Urinary bladder (tissue), 4 donors: ENCODE results near the gene WSB1. TPM values are rescaled to one million over a fixed set of nuclear protein-coding genes. Genes with fewer than 3 reads are reported as not detected.
"Not testable (repeated sequence)": the region's sequence is repeated elsewhere in the genome, so short reads cannot be mapped to it uniquely, and the experiment has no call there.

Experiments used
- DNase-seq: peaks from one replicate; pipeline ENCODE4 v3.0.0-alpha.2; 2015; ENCODE audit errors: extremely low spot score
- H3K27ac ChIP-seq: one replicate; pipeline ENCODE4 v1.5.1; 2013; ENCODE audit warnings: low read depth, mild to moderate bottlenecking, moderate library complexity
- H3K36me3 ChIP-seq: one replicate; pipeline ENCODE4 v1.6.1; 2013; ENCODE audit warnings: mild to moderate bottlenecking, moderate library complexity; ENCODE audit not compliant: insufficient read depth
- H3K4me1 ChIP-seq: one replicate; pipeline ENCODE4 v1.6.1; 2013; ENCODE audit warnings: mild to moderate bottlenecking, moderate library complexity; ENCODE audit not compliant: insufficient read depth
- H3K4me3 ChIP-seq: one replicate; pipeline ENCODE4 v1.5.1; 2013; ENCODE audit warnings: low read depth, low read length
- WGBS: extraction: QIAGEN DNeasy Blood & Tissue Kit; methylation state at CpG from one replicate; pipeline ENCODE4 v1.1.7; 2013; 5-methylcytosine and 5-hydroxymethylcytosine counted together
- polyA plus RNA-seq: library from polyadenylated mRNA; stranded (reverse); fragments of 200-250 nt; gene quantifications from one replicate; pipeline ENCODE4 v1.2.3, GENCODE V29; 2013
- total RNA-seq: library from RNA; depleted of rRNA; stranded (reverse); fragments of >200 nt; gene quantifications from one replicate; pipeline ENCODE4 v1.2.3, GENCODE V29; 2014
- donor health status: healthy with polysubstance abuse.
- donor health status: healthy.

WSB1 gene, protein sequence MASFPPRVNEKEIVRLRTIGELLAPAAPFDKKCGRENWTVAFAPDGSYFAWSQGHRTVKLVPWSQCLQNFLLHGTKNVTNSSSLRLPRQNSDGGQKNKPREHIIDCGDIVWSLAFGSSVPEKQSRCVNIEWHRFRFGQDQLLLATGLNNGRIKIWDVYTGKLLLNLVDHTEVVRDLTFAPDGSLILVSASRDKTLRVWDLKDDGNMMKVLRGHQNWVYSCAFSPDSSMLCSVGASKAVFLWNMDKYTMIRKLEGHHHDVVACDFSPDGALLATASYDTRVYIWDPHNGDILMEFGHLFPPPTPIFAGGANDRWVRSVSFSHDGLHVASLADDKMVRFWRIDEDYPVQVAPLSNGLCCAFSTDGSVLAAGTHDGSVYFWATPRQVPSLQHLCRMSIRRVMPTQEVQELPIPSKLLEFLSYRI
- total RNA-seq = 400 TPM
- polyA plus RNA-seq = 118 TPM

DNA sequence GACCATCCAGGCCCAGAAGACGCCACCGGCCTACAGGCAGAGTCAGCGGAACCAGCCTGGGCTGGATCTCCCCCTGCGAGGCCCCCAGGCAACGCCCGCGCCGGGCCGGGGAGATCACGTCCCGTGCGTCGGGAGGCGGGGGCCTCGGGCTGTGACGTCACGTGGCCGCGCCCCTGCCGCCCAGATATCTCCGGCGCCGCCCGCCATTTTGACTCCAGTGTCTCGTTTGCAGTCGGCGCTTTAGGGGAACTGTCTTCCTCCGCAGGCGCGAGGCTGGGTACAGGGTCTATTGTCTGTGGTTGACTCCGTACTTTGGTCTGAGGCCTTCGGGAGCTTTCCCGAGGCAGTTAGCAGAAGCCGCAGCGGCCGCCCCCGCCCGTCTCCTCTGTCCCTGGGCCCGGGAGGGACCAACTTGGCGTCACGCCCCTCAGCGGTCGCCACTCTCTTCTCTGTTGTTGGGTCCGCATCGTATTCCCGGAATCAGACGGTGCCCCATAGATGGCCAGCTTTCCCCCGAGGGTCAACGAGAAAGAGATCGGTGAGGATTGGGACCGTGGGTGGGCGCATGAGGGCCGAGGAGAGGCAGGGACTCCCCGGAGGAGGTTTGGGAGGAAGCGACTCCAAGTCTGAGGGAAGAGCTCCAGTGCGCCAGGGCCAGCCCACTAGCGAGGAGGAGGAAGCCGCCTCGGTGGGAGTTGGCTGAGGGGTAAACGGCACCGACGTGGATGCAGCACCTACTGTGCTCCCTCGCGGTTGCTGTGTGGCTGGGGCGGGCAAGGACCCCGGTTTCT lies at the start of gene WSB1:
WSB1 (plus strand) TSS at position 217 of the 791 bp plus-strand sequence; CDS start at position 499, 282 bp downstream.
- H3K4me1 ChIP-seq = no peaks in the 10 kb centered on the region
- H3K36me3 ChIP-seq = no peaks in the 10 kb centered on the region
- peak within 1 kb of the TSS; percentile 100 for H3K27ac ChIP-seq
- under 1% methylated on average over 66 of the region's 66 CpGs for WGBS
- peak within 1 kb of the TSS; percentile 78 for H3K4me3 ChIP-seq
- DNase-seq = peak; percentile 75

DNA sequence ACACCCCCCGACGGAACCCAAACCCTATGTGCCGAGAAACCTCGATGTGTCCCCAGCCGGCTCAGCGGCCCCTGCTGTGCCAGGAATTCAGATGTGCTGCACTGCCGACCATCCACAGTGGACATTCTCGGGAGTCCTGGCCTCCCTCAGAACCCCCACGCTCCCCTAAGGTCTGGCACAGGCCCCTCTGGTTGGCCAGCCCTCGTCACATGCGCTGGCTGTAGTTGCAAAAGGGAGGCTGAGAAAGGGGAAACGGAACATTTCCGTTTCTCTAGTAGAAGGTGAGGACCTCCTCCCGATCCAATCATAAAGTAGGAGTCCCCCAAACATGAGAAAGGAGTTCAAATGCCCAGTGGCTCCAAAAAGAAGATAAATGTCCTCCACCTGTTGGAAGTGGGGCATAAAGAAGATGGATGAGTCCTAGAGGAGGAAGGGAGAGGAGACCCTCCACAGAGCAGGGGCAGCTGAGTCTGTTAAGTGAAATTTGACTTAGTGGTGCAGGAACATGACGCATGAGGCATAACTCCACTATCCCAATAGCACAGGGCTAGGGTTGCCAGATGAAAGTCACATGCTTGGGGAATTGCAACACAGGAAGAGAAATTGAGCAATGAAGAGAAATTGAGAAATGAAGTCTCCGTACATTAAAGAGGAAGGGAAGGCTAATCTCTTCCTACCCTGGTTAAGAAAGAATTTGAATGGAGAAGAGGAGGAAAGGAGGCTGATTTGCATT lies 49.3 kb upstream of the WSB1 start:
- Histone ChIP-seq H3K4me3 (no peak overlapping the region), H3K4me1 (peaks cover 2% of the 10 kb centered on the region), H3K27ac (peak overlapping the region; percentile 88), H3K36me3 (no peaks in the 10 kb centered on the region)
- no peak for DNase-seq
- 63% methylated on average over 16 of the region's 16 CpGs for WGBS

DNA sequence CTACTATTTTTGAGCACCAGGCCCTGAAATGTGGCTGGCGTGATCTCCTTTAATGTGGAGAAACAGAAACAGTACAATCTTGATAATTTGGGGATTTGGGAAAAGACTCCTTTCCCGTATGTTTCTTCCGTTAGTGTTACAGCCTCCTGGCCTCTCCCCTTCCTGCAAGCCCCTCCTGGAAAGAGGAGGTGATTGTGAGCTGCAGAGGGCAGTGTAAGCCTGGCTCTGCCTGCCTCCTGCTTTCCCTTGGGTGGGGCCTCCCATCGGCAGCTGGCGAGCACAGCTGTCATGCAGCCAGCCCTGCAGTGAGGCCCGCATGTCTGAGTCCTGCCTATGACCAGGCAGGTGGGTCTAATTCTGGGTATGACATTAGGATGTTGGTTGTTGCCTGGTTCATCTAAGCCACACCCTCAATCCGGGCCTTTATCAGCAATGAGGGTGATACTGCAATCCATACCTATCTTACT lies 48.7 kb upstream of the WSB1 start:
- Histone ChIP-seq H3K4me1 (peaks cover 2% of the 10 kb centered on the region), H3K36me3 (no peaks in the 10 kb centered on the region), H3K4me3 (no peak overlapping the region), H3K27ac (peak overlapping the region; percentile 88)
- DNase-seq = no peak
- 4% methylated on average over 7 of the region's 7 CpGs for WGBS

DNA sequence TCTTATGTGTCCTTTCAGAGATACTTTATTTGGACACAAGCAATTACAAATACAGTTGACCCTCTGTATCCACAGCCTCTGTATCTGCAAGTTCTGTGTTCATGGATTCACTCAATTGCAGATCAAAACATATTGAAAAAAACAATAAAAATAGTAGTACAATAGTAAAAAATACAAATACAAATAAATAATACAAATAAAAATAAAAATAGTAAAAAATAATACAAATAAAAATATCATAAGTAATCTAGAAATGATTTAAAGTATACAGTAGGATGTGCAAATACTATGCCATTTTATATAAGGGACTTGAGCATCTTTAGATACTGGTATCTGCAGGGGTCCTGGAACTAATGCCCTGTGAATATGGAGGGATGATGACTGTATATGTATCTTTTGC lies 47.4 kb upstream of the WSB1 start:
- no peak overlapping the region for H3K4me3 ChIP-seq
- H3K27ac ChIP-seq = no peak overlapping the region
- DNase-seq = no peak
- peaks cover 2% of the 10 kb centered on the region for H3K4me1 ChIP-seq
- H3K36me3 ChIP-seq = no peaks in the 10 kb centered on the region

DNA sequence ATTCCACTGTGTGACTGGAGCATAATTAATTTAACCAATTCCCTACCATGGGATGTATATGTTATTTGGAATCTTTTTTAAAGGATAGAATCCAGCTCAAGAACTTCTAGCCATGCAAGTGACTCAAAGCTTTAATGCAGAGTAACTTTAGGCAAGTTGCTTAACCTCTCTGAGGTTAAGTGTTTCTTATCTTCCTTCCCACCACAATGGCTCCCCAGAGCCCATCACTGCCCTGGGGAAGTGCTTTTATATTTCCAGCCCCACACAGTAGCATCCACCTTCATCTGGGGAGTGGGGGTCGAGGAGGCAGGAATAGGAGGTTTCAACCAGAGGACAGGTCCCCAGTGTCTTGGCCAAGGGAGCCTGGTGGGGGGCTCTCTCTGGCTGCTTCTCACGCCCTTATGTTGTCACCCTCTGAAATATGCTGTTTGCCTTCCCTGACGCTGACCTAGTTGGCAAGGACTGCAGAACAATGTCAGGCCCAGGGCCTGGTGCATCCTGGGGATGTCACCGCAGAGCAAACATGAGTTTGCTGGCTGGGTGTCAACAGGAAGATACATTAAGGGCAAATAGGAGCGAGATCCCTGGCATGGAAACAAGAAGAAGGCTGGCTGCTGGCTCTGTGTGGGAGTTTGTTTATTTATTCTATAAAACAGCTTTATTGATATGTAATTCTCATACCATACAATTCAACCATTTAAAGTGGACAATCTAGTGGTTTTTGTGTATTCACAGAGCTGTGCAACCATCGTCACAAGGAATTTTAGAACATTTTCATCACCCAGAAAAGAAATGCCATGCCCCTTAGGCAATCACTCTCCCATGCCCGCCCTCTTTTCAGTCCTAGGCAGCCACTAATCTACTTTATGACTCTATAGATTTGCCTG lies 46.6 kb upstream of the WSB1 start:
- no peak overlapping the region for H3K4me3 ChIP-seq
- H3K36me3 ChIP-seq = no peaks in the 10 kb centered on the region
- peak; percentile 47 for DNase-seq
- H3K4me1 ChIP-seq = peaks cover 2% of the 10 kb centered on the region
- WGBS = 33% methylated on average over 7 of the region's 7 CpGs
- H3K27ac ChIP-seq = no peak overlapping the region

DNA sequence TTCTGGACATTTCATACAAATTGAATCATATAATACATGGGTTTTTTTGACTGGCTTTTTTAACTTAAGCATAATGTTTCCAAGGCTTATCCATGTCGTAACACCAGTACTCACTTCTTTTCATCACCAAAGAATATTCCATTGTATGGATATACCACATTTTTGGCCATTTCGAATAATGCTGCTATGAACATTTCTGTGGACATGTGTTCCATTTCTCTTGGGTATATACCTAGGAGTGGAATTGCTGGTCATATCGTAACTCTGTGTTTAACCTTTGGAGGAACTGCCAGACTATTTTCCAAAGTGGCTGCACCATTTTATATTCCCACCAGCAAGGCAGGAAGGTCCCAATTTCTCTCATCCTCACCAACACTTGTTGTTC lies 46.0 kb upstream of the WSB1 start:
- H3K27ac ChIP-seq = no peak overlapping the region
- WGBS = 92% methylated on average over 3 of the region's 3 CpGs

DNA sequence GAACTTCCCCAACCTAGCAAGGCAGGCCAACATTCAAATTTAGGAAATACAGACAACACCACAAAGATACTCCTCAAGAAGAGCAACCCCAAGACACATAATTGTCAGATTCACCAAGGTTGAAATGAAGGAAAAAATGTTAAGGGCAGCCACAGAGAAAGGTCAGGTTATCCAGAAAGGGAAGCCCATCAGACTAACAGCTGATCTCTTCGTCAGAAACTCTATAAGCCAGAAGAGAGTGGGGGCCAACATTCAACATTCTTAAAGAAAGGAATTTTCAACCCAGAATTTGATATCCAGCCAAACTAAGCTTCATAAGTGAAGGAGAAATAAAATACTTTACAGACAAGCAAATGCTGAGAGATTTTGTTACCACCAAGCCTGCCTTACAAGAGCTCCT lies 43.1 kb upstream of the WSB1 start:
- not testable (repeated sequence) for H3K4me1 ChIP-seq, H3K36me3 ChIP-seq, H3K4me3 ChIP-seq, DNase-seq, H3K27ac ChIP-seq
- 37% methylated on average over 1 of the region's 1 CpG for WGBS

More for the DNA sequence above, 46.0 kb upstream of the WSB1 start:
- Histone ChIP-seq H3K4me1 (peaks cover 2% of the 10 kb centered on the region), H3K36me3 (no peaks in the 10 kb centered on the region), H3K4me3 (no peak overlapping the region)
- no peak for DNase-seq

DNA sequence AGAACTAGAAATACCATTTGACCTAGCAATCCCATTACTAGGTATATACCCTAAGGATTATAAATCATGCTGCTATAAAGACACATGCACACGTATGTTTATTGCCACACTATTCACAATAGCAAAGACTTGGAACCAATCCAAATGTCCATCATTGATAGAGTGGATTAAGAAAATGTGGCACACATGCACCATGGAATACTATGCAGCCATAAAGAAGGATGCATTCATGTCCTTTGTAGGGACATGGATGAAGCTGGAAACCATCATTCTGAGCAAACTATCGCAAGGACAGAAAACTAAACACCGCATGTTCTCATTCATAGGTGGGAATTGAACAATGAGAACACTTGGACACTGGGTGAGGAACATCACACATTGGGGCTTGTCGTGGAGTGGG lies 39.1 kb upstream of the WSB1 start:
- 89% methylated on average over 4 of the region's 4 CpGs for WGBS
- DNase-seq, H3K27ac ChIP-seq, H3K36me3 ChIP-seq, H3K4me1 ChIP-seq, H3K4me3 ChIP-seq: not testable (repeated sequence)

DNA sequence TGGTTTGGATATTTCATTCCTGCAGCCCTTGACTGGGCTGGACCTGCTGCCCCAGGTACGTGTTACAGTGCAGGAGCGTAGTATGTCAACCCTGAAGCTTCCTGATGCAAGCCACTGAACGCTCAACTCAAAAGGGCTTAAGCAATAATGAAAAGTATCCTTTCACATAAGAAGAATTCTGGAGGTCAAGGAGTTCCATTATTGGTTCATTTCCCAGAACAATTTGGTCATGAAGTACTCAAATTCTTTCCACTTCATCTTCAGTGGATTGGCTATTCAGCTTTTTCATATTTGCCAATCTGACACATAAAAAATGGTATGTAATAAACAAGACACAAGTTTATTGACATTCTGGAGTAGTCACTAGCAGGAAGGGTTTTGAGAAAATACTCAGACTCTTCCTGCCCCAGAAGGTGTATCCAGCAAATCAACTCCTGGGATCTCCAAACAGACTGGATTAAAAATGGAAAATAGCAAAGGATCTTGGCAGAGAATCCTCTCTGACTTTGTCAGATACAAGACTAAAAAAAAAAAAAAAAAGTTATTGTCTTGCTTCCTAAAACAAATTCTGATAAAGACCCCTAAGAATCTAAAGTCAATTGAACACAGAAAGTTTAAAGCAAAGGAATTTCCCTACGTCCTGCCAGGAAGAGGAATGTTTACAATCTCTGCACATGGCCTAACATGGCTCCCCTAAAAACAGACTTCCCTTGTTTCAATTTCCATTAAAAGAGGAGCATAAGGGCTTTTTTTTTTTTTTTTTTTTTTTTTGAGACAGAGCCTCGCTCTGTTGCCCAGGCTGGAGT lies 37.5 kb upstream of the WSB1 start:
- Histone ChIP-seq H3K4me1 (no peaks in the 10 kb centered on the region), H3K27ac (peak overlapping the region; percentile 23), H3K4me3 (no peak overlapping the region), H3K36me3 (no peaks in the 10 kb centered on the region)
- 50% methylated on average over 5 of the region's 5 CpGs for WGBS
- DNase-seq = no peak

DNA sequence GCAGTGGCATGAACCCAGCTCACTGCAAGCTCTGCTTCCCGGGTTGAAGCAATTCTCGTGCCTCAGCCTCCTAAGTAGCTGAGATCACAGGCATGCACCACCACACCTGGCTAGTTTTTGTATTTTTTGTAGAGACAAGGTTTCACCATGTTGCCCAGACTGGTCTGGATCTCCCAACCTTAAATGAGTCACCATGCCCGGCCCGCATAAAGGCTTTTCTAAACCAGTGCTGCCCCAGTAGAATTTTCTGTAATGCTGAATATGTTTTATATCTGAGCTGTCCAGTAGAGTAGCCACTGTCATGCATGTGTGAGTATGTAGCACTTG lies 36.9 kb upstream of the WSB1 start:
- 64% methylated on average over 4 of the region's 4 CpGs for WGBS
- DNase-seq = no peak

DNA sequence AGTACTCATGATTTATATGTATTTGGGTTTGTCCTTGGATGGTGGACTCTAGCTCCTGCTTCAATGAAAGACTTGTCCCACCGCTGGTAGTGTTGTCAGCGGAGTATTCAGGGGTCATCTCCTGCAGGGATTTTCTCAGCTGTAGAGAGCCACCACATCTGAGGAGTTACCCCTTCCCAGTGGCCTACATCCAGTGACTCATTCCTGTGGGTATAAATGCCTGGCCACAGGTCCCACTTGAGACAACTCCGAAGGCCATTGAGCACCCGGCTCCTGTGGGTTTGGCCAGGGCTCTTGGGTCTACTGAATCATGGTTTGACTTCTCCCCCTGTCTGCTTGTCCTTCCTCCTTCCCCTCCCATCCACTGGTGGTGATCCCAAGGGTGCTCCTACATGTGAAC lies 34.6 kb upstream of the WSB1 start:
- WGBS = 96% methylated on average over 4 of the region's 4 CpGs

More for the DNA sequence above, 36.9 kb upstream of the WSB1 start:
- Histone ChIP-seq H3K36me3 (no peaks in the 10 kb centered on the region), H3K27ac (no peak overlapping the region), H3K4me3 (no peak overlapping the region), H3K4me1 (no peaks in the 10 kb centered on the region)

DNA sequence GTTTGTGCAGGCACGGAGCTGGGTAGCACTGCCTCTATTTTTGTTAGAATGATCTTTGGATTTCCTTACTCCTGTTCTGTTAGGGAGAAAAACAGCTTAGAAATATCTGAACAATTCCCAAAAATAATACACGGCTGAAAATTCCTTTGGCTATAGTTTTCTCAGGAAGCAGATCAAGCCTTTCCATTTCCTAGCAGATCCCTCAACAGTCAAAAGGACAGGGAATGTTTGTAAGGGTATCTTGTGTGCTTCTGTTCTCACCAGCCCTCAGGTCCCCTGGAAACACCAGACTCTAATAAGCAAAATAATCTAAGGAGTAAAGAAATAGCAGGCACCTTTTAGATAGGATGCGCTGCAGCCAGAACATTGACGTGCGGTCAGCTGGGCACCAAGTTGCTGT lies 30.5 kb upstream of the WSB1 start:
- WGBS = 81% methylated on average over 5 of the region's 5 CpGs
- Histone ChIP-seq H3K27ac (no peak overlapping the region), H3K4me1 (peaks cover 1% of the 10 kb centered on the region), H3K36me3 (no peaks in the 10 kb centered on the region), H3K4me3 (no peak overlapping the region)
- DNase-seq = no peak

More for the DNA sequence above, 34.6 kb upstream of the WSB1 start:
- peaks cover 1% of the 10 kb centered on the region for H3K4me1 ChIP-seq
- H3K36me3 ChIP-seq = no peaks in the 10 kb centered on the region
- H3K27ac ChIP-seq = no peak overlapping the region
- DNase-seq = no peak
- no peak overlapping the region for H3K4me3 ChIP-seq
